GM23248 (cell line): ENCODE measurements around the gene HNRNPLL. TPM values are rescaled to one million over a fixed set of nuclear protein-coding genes. Genes with fewer than 3 reads are reported as not detected.

Experiments used
- DNase-seq: peaks from one replicate; pipeline ENCODE4 v3.0.0-alpha.2; 2015
- H2AFZ ChIP-seq: fragments of 200-600 bp; sonication (generic); 2 replicates; pipeline ENCODE4 v1.6.1; 2016; ENCODE audit warnings: antibody characterized with exemption
- H3F3A ChIP-seq: fragments of 200-600 bp; sonication (generic); 2 replicates; pipeline ENCODE4 v1.6.1; 2016; ENCODE audit warnings: mild to moderate bottlenecking, antibody characterized with exemption, mixed run types; ENCODE audit not compliant: insufficient read depth
- H3K27ac ChIP-seq: fragments of 200-600 bp; sonication (generic); 2 replicates; pipeline ENCODE4 v1.5.1; 2016; ENCODE audit warnings: mild to moderate bottlenecking
- H3K27me3 ChIP-seq: fragments of 200-600 bp; sonication (generic); replicated peaks from 2 replicates; pipeline ENCODE4 v1.6.1; 2016; ENCODE audit warnings: mild to moderate bottlenecking; ENCODE audit not compliant: insufficient read depth
- H3K36me3 ChIP-seq: fragments of 200-600 bp; sonication (generic); 2 replicates; pipeline ENCODE4 v1.6.1; 2016; ENCODE audit warnings: low read depth, mild to moderate bottlenecking
- H3K4me1 ChIP-seq: fragments of 200-600 bp; sonication (generic); 2 replicates; pipeline ENCODE4 v1.6.1; 2016; ENCODE audit warnings: mild to moderate bottlenecking; ENCODE audit not compliant: insufficient read depth
- H3K4me2 ChIP-seq: fragments of 200-600 bp; sonication (generic); one replicate; pipeline ENCODE4 v1.6.1; 2016; ENCODE audit warnings: mild to moderate bottlenecking; ENCODE audit not compliant: unreplicated experiment
- H3K4me3 ChIP-seq: fragments of 200-600 bp; sonication (generic); 2 replicates; pipeline ENCODE4 v1.5.1; 2016; ENCODE audit warnings: mild to moderate bottlenecking
- H3K79me2 ChIP-seq: fragments of 200-600 bp; sonication (generic); 2 replicates; pipeline ENCODE4 v1.6.1; 2016; ENCODE audit warnings: mild to moderate bottlenecking; ENCODE audit not compliant: insufficient read depth
- H3K9ac ChIP-seq: fragments of 200-600 bp; sonication (generic); 2 replicates; pipeline ENCODE4 v1.6.1; 2016; ENCODE audit warnings: mild to moderate bottlenecking
- H3K9me2 ChIP-seq: fragments of 200-600 bp; sonication (generic); 2 replicates; pipeline ENCODE4 v1.6.1; 2016; ENCODE audit warnings: mixed run types, mild to moderate bottlenecking, moderate library complexity; ENCODE audit not compliant: insufficient read depth
- H3K9me3 ChIP-seq: fragments of 200-600 bp; sonication (generic); one replicate; pipeline ENCODE4 v1.6.1; 2017; ENCODE audit warnings: low read depth
- H4K20me1 ChIP-seq: fragments of 200-600 bp; sonication (generic); 2 replicates; pipeline ENCODE4 v1.6.0; 2016; ENCODE audit not compliant: insufficient read depth
- EZH2 ChIP-seq: fragments of 200-600 bp; sonication (generic); IDR thresholded peaks from 2 replicates; pipeline ENCODE4 v1.6.1; 2018; ENCODE audit warnings: antibody characterized with exemption, mild to moderate bottlenecking; ENCODE audit not compliant: insufficient read depth, poor library complexity, severe bottlenecking
- EZH2phosphoT487 ChIP-seq: fragments of 200-600 bp; sonication (generic); IDR thresholded peaks from 2 replicates; pipeline ENCODE4 v1.6.1; 2018; ENCODE audit warnings: antibody characterized with exemption, moderate library complexity, mild to moderate bottlenecking, low read depth; ENCODE audit not compliant: insufficient read depth
- WGBS, 2 experiments: methylation state at CpG; one replicate each; pipeline ENCODE4 v1.1.6; 2015 to 2017; ENCODE audit warnings: low lambda C conversion rate in 2 of 2, low coverage in 1 of 2; ENCODE audit errors: missing lambda C conversion rate in 2 of 2; 5-methylcytosine and 5-hydroxymethylcytosine counted together
- in situ Hi-C: fragments of 300-500 bp; cut with MboI; formaldehyde crosslinking; loops from 2 replicates; pipeline ENCODE4 v1.15.0; 2020
- polyA plus RNA-seq: library from polyadenylated mRNA; unstranded; fragments of >200 nt; fragmentation: Nextera tagmentation; extraction: Ambion mirVana; gene quantifications from 2 replicates; pipeline ENCODE4 v1.2.1, GENCODE V29; 2016
- total RNA-seq: library from RNA; depleted of rRNA; stranded (reverse); fragments of >200 nt; shearing (Covaris generic); gene quantifications from 2 replicates; pipeline ENCODE4 v1.2.3, GENCODE V29; 2014

Gene HNRNPLL
- total and polyA plus RNA-seq, 2 experiments from 2014 or later: 31.3 to 42.6 TPM

- Histone ChIP-seq H2AFZ (no peak overlapping the region), H3K9me2 (no peaks in the 10 kb centered on the region), H3F3A (no peaks in the 10 kb centered on the region), H3K79me2 (no peaks in the 10 kb centered on the region), H3K4me2 (no peak overlapping the region), H3K27me3 (no peaks in the 10 kb centered on the region), H3K9ac (no peak overlapping the region), H3K36me3 (no peaks in the 10 kb centered on the region), H3K4me3 (no peak overlapping the region), H3K9me3 (no peaks in the 10 kb centered on the region), H4K20me1 (no peaks in the 10 kb centered on the region), H3K4me1 (no peaks in the 10 kb centered on the region), H3K27ac (no peak overlapping the region)
- in situ Hi-C loops: no loop called here
- DNase-seq: no peak
- no peak for TF ChIP-seq EZH2
- TF ChIP-seq EZH2phosphoT487: no peak
Observed at GRCh38 chr2:38621018-38621417, 18.3 kb upstream of the HNRNPLL start.

DNA sequence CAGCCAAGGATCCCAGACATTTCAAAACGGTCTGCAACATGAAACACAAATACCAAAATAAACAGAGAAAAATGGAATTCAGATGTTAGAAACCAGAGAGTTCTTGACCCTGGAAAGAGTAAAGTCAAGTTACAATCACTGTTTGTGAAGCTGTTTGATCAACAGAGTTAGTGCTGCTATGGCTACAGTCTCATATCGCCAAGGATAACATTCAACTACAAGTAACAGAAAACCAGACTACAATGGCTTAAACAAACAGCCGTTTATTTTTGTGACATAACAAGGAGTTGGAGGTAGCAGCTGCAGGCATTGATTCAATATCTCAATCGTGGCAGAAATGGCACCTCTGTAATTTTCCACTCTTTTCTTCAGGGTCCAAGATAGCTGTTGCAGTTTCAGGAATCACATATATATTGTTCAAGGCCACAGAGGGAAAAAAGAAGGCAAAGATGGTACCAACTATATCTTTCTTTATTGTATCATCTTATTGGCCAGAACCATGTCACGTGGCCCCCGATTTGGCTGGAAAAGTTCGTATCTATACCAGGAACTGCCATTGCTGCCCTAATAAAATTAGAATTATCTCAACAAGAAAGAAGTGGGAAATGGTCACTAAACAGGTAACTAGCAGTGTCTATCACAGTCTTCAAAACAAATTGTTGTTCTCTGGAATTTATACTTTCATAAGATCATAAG is 17.7 kb upstream of the HNRNPLL start:
- peak; percentile 20 for DNase-seq
- no peak overlapping the region for H3K4me2 ChIP-seq
- in situ Hi-C loops: no loop called here

GRCh38 chr2:38619458-38620164 is 16.9 kb upstream of the HNRNPLL start:
- H3K79me2 ChIP-seq: no peaks in the 10 kb centered on the region
- H3K9me3 ChIP-seq: no peaks in the 10 kb centered on the region
- peak; percentile 45 for DNase-seq
- 0 out of 2 replicates have a peak, but pooled peaks cover 7% of the 10 kb centered on the region for H3K4me1 ChIP-seq
- no peaks in the 10 kb centered on the region for H3F3A ChIP-seq
- no peaks in the 10 kb centered on the region for H3K36me3 ChIP-seq
- 0 out of 2 replicates have a peak overlapping the region, but pooled peaks have one; percentile 9 for H2AFZ ChIP-seq
- H3K9ac ChIP-seq: no peak overlapping the region
- H3K27ac ChIP-seq: no peak overlapping the region
- no peaks in the 10 kb centered on the region for H3K27me3 ChIP-seq
- no peaks in the 10 kb centered on the region for H3K9me2 ChIP-seq
- in situ Hi-C loops: no loop called here
- TF ChIP-seq EZH2phosphoT487: no peak
- TF ChIP-seq EZH2: no peak
- 34 to 36% methylated on average over 4 of the region's 4 CpGs for WGBS, 2 experiments
- H3K4me2 ChIP-seq: no peak overlapping the region
- H3K4me3 ChIP-seq: no peak overlapping the region
- no peaks in the 10 kb centered on the region for H4K20me1 ChIP-seq

More for the DNA sequence above, 17.7 kb upstream of the HNRNPLL start:
- no peak for TF ChIP-seq EZH2phosphoT487
- no peak for TF ChIP-seq EZH2
- H3K9me3 ChIP-seq: no peaks in the 10 kb centered on the region
- peak overlapping the region; percentile 41; the same call in 1 of the 2 replicates for H2AFZ ChIP-seq
- H3K4me3 ChIP-seq: no peak overlapping the region
- 21 to 22% methylated on average over 7 of the region's 7 CpGs for WGBS, 2 experiments
- no peaks in the 10 kb centered on the region for H3K36me3 ChIP-seq
- H3F3A ChIP-seq: no peaks in the 10 kb centered on the region
- no peaks in the 10 kb centered on the region for H3K79me2 ChIP-seq
- no peaks in the 10 kb centered on the region for H3K27me3 ChIP-seq
- H3K4me1 ChIP-seq: 0 out of 2 replicates have a peak, but pooled peaks cover under 1% of the 10 kb centered on the region
- no peaks in the 10 kb centered on the region for H3K9me2 ChIP-seq
- no peaks in the 10 kb centered on the region for H4K20me1 ChIP-seq
- H3K27ac ChIP-seq: no peak overlapping the region
- no peak overlapping the region for H3K9ac ChIP-seq

DNA sequence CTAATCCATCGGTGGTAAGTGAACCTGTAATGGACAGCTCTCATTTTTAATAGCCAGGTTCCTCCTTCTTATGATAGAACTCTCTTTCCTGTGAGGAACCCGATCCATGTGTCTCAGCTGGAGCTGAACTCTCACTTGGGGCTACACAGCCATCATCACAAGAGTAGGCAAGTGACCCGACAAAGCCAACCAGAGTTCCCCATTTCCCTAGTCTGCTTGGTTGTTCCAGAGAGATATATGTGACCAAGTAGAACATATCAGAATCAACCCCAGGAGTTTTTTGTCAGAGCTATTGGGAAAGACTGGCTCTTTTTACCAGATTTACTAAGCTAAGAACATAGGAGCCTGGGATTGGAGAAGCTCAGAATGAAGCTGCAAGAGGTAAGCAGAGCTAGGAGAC is 14.6 kb upstream of the HNRNPLL start:
- in situ Hi-C loops: no loop called here
- H3K9ac ChIP-seq: no peak overlapping the region
- no peaks in the 10 kb centered on the region for H3F3A ChIP-seq
- H2AFZ ChIP-seq: no peak overlapping the region
- no peaks in the 10 kb centered on the region for H3K36me3 ChIP-seq
- no peak overlapping the region for H3K4me3 ChIP-seq
- no peaks in the 10 kb centered on the region for H3K79me2 ChIP-seq
- WGBS, 2 experiments: 76 to 79% methylated on average over 3 of the region's 3 CpGs
- no peaks in the 10 kb centered on the region for H3K27me3 ChIP-seq
- H3K9me2 ChIP-seq: no peaks in the 10 kb centered on the region
- no peaks in the 10 kb centered on the region for H3K9me3 ChIP-seq
- no peak overlapping the region for H3K27ac ChIP-seq
- no peak for DNase-seq
- no peak for TF ChIP-seq EZH2phosphoT487
- TF ChIP-seq EZH2: no peak
- 0 out of 2 replicates have a peak, but pooled peaks cover 13% of the 10 kb centered on the region for H3K4me1 ChIP-seq
- no peak overlapping the region for H3K4me2 ChIP-seq
- H4K20me1 ChIP-seq: no peaks in the 10 kb centered on the region
